Fibroblast of skin of right biceps (primary cell): Measurements from ENCODE around the gene MACROD1.

Source experiments
- DNase-seq: peaks from one replicate; pipeline ENCODE4 v3.0.0-alpha.2; 2013

MACROD1 gene

GRCh38 chr11:64008914-64009633 is 156.8 kb downstream of the MACROD1 start:
- DNase-seq = no peak

- DNase-seq = no peak
Measured at GRCh38 chr11:64008283-64008913, 157.5 kb downstream of the MACROD1 start.

GRCh38 chr11:64007629-64008282 is 158.2 kb downstream of the MACROD1 start:
- DNase-seq = peak; percentile 43

DNA sequence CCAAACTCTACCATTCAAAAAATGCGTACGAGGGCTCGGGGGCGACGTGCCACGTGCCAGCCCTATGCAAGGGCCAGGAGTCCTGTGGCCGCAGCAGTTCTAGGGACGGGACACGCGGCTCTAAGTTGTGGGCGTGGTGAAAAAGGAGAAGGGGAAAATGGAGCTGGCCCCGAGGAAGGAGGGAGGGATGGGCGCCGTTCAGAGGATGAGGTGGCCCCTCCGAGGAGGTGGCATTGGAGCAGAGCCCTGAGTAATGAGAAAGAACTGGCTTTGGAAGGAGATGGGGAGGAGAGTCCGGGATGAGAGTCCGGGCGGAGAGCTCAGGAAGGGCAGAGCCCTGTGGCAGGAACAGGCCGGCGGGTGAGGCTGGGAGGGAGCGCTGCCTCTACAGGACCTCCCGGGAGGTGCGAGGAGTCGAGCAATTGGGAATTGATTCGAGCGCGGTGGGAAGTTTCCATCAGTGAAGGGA is 158.7 kb downstream of the MACROD1 start:
- DNase-seq = peak; percentile 57

DNA sequence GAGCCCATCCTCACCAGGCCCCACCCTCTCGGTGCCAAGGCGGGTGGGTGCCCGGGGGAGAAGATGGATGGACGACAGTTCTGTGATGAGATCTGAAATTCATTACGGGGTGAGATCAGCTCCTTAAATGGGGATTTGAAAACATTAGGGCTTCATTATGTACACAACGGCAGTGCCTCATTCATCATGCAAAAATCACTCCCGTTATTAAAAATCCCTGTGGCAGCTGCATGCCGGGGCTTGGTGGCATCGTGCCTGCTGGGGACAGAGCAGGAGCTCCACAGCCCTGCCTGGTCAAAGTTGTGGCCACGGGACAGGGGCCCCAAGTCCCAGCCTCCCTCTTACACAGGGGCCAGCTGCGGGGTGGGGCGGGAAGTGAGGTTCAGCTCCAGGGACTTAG is 159.5 kb downstream of the MACROD1 start:
- DNase-seq = no peak

- DNase-seq = no peak
Measured at GRCh38 chr11:64005691-64006090, 160.2 kb downstream of the MACROD1 start.

GRCh38 chr11:64004590-64004984 is 161.3 kb downstream of the MACROD1 start:
- peak; percentile 50 for DNase-seq

DNA sequence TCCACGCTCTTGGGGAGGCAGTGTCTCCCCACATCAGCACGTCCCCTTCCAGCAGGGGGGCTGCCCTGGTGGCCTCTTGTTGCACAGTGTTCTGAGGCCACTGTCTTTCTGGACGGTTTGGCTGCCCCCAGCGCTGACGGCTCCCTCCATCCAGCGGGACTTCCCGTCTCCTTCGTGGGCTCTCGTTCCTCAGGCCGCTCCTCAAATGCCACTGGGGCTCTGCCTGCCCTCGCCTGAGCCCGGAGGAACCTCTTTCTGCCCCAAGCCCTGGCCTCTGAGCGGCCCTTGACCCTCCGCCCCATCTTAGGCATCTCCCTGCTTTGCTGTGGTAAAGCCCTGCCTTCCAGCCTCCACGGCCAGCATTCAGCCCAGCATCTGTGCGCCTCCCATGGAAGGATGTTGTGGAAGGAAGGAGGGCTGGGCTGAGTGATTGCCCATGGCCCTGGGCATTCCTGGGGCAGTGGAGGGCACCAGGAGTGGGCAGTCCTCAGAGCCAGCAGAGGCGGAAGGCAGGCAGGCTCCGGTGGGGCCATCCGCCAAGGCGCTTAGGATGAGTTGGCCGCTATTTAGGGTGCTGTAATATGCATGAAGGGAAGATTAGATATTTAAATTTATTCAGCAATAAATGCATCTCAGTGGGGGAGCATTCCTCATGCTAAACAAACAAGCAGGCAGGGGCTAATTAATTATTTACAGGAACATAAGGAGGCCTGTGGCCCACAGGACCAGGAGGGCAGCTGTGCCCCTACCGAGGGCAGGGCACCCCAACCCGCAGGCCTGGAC is 161.9 kb downstream of the MACROD1 start:
- peak; percentile 32 for DNase-seq

GRCh38 chr11:64001484-64002420 is 164.2 kb downstream of the MACROD1 start:
- peak; percentile 59 for DNase-seq

GRCh38 chr11:64000740-64001483 is 165.0 kb downstream of the MACROD1 start:
- no peak for DNase-seq

GRCh38 chr11:64000026-64000739 is 165.7 kb downstream of the MACROD1 start:
- DNase-seq = peak; percentile 77

DNA sequence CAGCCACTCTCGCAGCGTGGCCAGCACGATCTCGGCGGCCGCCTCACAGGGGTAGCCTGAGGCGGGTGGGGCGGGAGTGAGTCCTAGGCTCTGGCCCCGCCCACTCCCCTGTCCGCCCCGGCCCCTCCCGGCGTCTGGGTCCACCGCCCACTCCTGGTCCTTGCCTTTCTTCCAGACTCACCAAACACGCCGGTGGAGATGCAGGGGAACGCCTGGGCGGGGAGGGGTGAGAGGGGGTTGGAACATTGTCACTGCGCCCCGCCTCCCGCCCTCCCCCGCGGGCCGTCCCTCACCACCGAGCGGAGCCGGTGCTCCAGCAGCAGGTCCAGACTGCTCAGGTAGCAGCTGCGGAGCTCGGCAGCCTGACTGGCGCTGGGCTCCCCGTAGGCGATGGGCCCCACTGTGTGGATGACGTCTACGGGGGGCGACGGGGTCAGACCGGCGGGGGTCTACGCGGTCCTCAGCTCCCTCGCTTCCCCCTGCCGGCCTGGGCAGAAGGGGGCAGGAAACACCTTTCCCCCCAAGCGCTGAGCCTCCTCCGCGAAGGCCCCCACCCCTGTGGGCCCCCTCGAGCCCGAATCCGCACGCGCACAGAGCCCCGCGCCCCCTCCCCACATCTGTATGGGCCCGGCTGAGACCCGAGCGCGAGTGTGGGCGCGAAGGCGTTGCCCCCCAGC is 166.4 kb downstream of the MACROD1 start:
- peak; percentile 67 for DNase-seq

DNA sequence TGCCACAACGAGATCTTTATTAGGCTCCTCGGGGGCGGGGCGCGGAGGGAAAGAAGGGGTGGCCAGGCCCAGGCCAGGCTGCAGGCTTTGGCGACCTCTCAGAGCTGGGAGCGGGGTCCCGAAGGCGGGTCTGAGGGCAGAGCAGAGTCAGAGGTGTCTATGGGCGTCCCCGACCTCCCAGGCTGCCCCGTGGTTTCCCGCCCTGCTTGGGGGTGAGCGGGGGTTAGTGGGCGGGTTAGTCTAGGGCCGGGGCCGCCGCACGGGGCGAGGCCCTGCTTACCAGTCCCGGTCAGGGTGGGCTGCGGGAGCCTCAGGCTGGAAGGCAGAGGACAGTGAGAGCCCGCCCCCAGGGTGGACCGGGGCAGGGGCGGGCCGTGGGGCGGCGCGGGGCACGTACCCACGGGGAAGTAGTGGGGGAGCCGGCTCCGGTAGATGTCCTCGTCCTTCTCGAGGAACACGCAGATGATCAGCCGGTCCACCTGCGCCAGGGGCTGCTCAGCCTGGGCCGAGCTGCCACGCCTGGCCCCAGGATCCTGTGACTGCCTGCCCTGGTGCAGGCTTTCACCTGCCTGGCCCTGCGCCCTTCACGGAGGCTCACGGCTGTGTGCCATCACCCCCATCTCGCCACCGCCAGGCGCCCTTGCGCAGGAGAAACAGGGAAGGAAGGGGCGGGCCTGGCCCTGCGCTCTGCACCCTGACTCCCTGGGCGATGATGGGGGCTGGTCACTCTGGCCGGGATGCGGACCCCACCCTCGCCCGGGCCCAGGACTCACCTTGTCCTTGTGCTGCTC is 167.2 kb downstream of the MACROD1 start:
- DNase-seq = no peak

GRCh38 chr11:63997801-63998337 is 168.0 kb downstream of the MACROD1 start:
- DNase-seq = no peak

DNA sequence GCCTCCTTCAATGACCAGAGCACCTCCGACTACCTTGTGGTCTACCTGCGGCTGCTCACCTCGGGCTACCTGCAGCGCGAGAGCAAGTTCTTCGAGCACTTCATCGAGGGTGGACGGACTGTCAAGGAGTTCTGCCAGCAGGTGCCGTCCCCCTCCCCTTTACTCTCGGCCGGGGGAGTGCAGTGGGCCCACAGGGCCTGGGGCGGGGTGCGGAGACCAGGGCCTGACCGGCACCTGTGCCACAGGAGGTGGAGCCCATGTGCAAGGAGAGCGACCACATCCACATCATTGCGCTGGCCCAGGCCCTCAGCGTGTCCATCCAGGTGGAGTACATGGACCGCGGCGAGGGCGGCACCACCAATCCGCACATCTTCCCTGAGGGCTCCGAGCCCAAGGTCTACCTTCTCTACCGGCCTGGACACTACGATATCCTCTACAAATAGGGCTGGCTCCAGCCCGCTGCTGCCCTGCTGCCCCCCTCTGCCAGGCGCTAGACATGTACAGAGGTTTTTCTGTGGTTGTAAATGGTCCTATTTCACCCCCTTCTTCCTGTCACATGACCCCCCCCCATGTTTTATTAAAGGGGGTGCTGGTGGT is 168.7 kb downstream of the MACROD1 start:
- DNase-seq = no peak

- no peak for DNase-seq
Measured at GRCh38 chr11:63996512-63996911, 169.4 kb downstream of the MACROD1 start.

GRCh38 chr11:63993993-63994392 is 171.9 kb downstream of the MACROD1 start:
- DNase-seq = no peak

DNA sequence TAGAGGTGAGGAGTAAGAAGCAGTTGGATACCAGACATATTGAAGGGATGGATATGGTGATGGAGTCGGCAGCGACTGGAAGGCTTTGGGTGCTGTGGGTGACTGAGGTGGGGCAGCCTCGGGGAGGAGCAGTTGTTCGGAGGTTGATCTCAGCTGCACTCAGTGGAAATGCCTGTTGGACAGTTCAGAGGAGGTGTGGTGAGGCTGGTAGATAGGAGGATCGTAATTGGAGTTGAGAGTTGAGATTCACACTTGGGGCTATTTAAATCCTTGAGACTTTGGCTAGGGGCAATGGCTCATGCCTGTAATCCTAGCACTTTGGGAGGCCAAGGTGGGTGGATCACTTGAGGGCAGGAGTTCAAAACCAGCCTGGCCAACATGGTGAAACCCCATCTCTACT is 172.8 kb downstream of the MACROD1 start:
- DNase-seq = no peak
